ENCODE data around the gene TUBA1C. TPM values are rescaled to one million over a fixed set of nuclear protein-coding genes. Genes with fewer than 3 reads are reported as not detected.

TUBA1C gene
- total RNA-seq, 1 donor: 321 TPM

GRCh38 chr12:49232940-49233841 lies 31.7 kb upstream of the TUBA1C start:
- H3K27ac ChIP-seq (ENCODE audit: low read depth, low read length): no peak overlapping the region
- TF ChIP-seq CTCF (IDR thresholded peaks at IDR 0.05; ENCODE audit: extremely low read depth, low read depth, low read length): no peak
- H3K27me3 ChIP-seq (ENCODE audit: insufficient read depth, low read length): no peaks in the 10 kb centered on the region
- H3K36me3 ChIP-seq (ENCODE audit: insufficient read depth, low read length): no peaks in the 10 kb centered on the region
- no peaks in the 10 kb centered on the region for H4K20me1 ChIP-seq (ENCODE audit: insufficient read depth, low read length)
- no peaks in the 10 kb centered on the region for H3K9me3 ChIP-seq (ENCODE audit: low read depth, low read length)
- H3K4me1 ChIP-seq (ENCODE audit: insufficient read depth, low read length): peaks cover 6% of the 10 kb centered on the region
- peak overlapping the region; percentile 32 for H3K4me3 ChIP-seq (ENCODE audit: insufficient read depth, low read length)
- no peak for DNase-seq (ENCODE audit: insufficient read length, low spot score, missing footprints)
- H3K79me2 ChIP-seq (ENCODE audit: insufficient read depth, low read length): no peaks in the 10 kb centered on the region
- peak overlapping the region; percentile 39 for H3K4me2 ChIP-seq (ENCODE audit: insufficient read depth, low read length)
- H2AFZ ChIP-seq (ENCODE audit: low read length): peak overlapping the region; percentile 81

GRCh38 chr12:49233842-49234526 lies 30.9 kb upstream of the TUBA1C start:
- Histone ChIP-seq H3K9me3 (ENCODE audit: low read depth, low read length) (no peaks in the 10 kb centered on the region), H3K4me1 (ENCODE audit: insufficient read depth, low read length) (peaks cover 6% of the 10 kb centered on the region), H3K4me2 (ENCODE audit: insufficient read depth, low read length) (peak overlapping the region; percentile 90), H3K27ac (ENCODE audit: low read depth, low read length) (peak overlapping the region; percentile 86), H4K20me1 (ENCODE audit: insufficient read depth, low read length) (no peaks in the 10 kb centered on the region), H3K4me3 (ENCODE audit: insufficient read depth, low read length) (peak overlapping the region; percentile 79), H2AFZ (ENCODE audit: low read length) (peak overlapping the region; percentile 92), H3K27me3 (ENCODE audit: insufficient read depth, low read length) (no peaks in the 10 kb centered on the region), H3K79me2 (ENCODE audit: insufficient read depth, low read length) (no peaks in the 10 kb centered on the region), H3K36me3 (ENCODE audit: insufficient read depth, low read length) (no peaks in the 10 kb centered on the region)
- TF ChIP-seq CTCF (IDR thresholded peaks at IDR 0.05; ENCODE audit: extremely low read depth, low read depth, low read length): no peak
- DNase-seq (ENCODE audit: insufficient read length, low spot score, missing footprints): no peak

- Histone ChIP-seq H4K20me1 (ENCODE audit: insufficient read depth, low read length) (no peaks in the 10 kb centered on the region), H2AFZ (ENCODE audit: low read length) (no peak overlapping the region), H3K27ac (ENCODE audit: low read depth, low read length) (no peak overlapping the region), H3K36me3 (ENCODE audit: insufficient read depth, low read length) (no peaks in the 10 kb centered on the region), H3K4me1 (ENCODE audit: insufficient read depth, low read length) (peaks cover 6% of the 10 kb centered on the region), H3K79me2 (ENCODE audit: insufficient read depth, low read length) (no peaks in the 10 kb centered on the region), H3K4me3 (ENCODE audit: insufficient read depth, low read length) (no peak overlapping the region), H3K27me3 (ENCODE audit: insufficient read depth, low read length) (no peaks in the 10 kb centered on the region), H3K9me3 (ENCODE audit: low read depth, low read length) (no peaks in the 10 kb centered on the region), H3K4me2 (ENCODE audit: insufficient read depth, low read length) (no peak overlapping the region)
- no peak for TF ChIP-seq CTCF (IDR thresholded peaks at IDR 0.05; ENCODE audit: extremely low read depth, low read depth, low read length)
- DNase-seq (ENCODE audit: insufficient read length, low spot score, missing footprints): no peak
Measured at GRCh38 chr12:49236423-49236822, 28.5 kb upstream of the TUBA1C start.

- no peaks in the 10 kb centered on the region for H3K27me3 ChIP-seq (ENCODE audit: insufficient read depth, low read length)
- TF ChIP-seq CTCF (IDR thresholded peaks at IDR 0.05; ENCODE audit: extremely low read depth, low read depth, low read length): no peak
- no peak for DNase-seq (ENCODE audit: insufficient read length, low spot score, missing footprints)
Measured at GRCh38 chr12:49243631-49244030, 21.3 kb upstream of the TUBA1C start.

More at GRCh38 chr12:49243631-49244030, 21.3 kb upstream of the TUBA1C start:
- H3K27ac ChIP-seq (ENCODE audit: low read depth, low read length): peak overlapping the region; percentile 95
- H3K4me3 ChIP-seq (ENCODE audit: insufficient read depth, low read length): no peak overlapping the region
- no peaks in the 10 kb centered on the region for H3K9me3 ChIP-seq (ENCODE audit: low read depth, low read length)
- no peaks in the 10 kb centered on the region for H3K79me2 ChIP-seq (ENCODE audit: insufficient read depth, low read length)
- no peaks in the 10 kb centered on the region for H4K20me1 ChIP-seq (ENCODE audit: insufficient read depth, low read length)
- H3K4me2 ChIP-seq (ENCODE audit: insufficient read depth, low read length): peak overlapping the region; percentile 77
- H3K4me1 ChIP-seq (ENCODE audit: insufficient read depth, low read length): peaks cover 23% of the 10 kb centered on the region
- no peak overlapping the region for H2AFZ ChIP-seq (ENCODE audit: low read length)
- no peaks in the 10 kb centered on the region for H3K36me3 ChIP-seq (ENCODE audit: insufficient read depth, low read length)

Measured in osteoblast (primary cell).